ENCODE results near the gene BTN3A1.
"Not testable (repeated sequence)": the region's sequence is repeated elsewhere in the genome, so short reads cannot be mapped to it uniquely, and the experiment has no call there.

Gene BTN3A1

DNA sequence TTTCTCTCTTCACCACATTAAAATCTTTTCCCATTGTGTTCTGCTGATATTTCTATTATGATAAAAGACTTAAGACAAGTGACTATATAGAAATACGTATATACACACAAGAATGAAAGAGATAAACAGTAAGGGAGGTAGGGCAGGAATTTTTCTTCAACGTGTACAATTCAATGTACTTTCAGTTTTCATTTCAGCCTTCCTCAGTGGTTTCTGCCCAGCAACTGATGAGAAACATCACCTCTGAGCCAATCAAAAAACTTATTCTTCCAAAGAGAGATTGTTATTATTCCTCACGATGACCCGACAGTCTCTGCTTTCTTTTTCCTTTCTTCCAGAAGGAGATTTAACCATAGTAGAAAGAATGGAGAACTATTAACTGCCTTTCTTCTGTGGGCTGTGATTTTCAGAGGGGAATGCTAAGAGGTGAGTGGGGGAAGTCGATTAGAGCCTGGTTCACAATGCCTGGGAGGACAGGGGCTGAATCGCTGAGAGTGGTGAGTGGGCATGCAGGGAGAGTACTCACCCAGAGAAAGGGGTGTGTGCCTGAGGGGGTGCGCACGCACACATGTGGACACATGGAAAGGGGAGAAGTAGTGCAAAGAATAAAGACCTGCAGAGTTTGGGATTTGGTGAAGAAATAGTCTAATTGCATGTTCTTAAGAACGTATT, at the start of gene BTN3A1:
TSS of gene BTN3A1 (plus strand) at position 289 of the 672 bp plus-strand sequence. CDS start 3,289 bp downstream, outside the sequence.
- peak; percentile 53 for DNase-seq (ENCODE audit: low read depth)

DNA sequence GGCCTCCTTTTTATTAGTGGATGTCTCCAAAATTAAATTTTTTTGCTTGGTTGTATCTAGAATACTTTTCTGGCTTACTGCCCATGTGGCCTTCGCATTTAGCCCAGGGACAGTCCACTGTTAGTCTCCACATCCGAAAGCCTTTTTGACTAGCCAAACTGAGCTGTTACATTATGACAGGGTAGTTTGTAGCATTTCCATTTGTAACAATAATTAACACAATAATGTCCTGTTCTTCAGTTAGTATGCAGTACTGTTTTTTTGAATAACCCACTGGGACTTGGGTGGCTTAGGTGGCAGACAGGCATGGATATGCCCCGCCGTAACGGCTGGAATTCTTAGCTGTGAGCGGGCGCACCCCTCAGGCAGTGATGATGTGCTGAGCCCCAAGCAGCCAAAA, 49.8 kb upstream of the BTN3A1 start:
- no peak for DNase-seq (ENCODE audit: low read depth)

DNA sequence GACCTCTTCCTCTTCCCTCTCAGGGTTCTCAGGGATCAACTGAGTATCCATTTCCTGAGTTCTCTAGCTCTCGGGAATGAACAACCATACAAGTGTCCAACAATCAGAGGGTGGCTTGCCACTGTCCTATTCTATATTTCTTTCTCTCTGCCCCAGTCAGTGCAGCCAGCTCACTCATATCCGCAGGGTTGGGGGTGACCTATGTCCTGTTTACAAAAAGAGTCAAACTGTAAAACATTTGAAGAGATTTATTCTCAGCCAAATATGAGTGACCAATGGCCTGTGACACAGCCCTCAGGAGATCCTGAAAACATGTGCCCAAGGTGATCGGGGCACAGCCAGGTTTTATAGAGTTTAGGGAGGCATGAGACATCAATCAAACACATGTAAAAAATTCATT, 47.9 kb upstream of the BTN3A1 start:
- no peak for DNase-seq (ENCODE audit: low read depth)

DNA sequence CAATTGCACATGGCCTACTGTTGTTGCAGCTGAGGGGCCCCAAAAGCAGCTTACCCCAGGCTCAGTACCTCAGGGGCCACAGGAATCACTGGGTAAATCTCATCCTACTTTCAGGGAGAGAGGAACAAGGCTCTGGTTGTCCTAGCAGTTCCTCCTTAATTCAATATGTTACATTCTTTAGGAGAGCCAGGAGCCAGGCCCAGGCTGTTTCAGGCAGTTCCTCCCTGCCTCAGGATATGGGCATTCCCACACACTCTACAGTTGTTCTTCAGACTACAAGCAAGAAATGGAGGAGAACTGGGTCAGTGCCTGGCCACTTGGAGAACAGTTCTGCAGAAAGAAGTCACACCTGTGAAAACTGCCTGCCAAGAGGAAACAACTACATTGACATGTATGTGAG, 46.7 kb upstream of the BTN3A1 start:
- no peak for DNase-seq (ENCODE audit: low read depth)

DNA sequence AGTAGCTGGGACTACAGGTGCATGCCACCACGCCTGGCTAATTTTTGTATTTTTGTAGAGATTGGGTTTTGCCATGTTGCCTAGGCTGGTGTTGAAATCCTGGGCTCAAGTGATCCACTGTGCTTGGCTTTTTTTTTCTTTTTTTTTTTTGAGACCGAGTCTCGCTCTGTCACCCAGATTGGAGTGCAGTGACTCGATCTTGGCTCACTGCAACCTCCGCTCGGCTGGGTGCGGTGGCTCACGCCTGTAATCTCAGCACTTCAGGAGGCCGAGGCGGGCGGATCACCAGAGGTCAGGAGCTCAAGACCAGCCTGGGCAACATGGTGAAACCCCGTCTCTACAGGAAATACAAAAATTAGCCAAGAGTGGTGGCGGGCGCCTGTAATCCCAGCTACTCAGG, 44.5 kb upstream of the BTN3A1 start:
- DNase-seq (ENCODE audit: low read depth) = not testable (repeated sequence)

DNA sequence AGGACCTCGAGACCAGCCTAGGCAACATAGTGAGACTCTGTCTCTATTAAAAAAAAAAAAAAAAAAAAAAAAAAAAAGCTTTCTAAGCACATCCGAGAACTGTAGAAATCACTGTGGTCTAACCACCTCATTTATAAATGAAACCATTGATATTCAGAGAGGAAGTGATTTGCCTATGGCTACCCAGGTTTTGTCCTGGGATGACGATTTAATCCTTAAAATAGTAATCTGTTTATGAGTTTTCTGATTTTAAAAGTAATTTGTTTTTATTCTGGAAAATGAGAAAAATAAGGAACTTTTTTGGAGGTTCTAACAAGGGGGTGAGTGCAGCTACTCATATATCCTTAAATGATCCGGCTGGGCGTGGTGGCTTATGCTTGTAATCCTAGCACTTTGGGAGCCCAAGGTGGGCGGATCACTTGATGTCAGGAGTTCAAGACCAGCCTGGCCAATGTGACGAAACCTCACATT, 43.5 kb upstream of the BTN3A1 start:
- no peak for DNase-seq (ENCODE audit: low read depth)

DNA sequence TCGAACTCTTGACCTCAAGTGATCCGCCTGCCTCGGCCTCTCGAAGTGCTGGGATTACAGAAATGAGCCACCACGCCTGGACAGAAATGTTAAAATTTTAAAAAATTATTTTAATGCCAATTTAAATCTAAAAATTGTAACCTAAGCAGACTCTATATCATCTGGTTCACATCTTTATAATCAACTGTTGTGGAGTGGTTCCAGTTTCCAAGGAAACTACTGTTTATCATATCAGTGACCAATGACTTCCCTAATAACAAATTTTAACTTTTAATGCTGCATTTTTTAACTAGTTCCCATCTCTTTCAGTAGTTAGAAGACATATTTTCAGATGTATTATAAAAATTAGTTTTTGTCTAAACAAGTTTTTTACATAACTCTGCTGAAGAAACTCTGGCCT, 42.3 kb upstream of the BTN3A1 start:
- no peak for DNase-seq (ENCODE audit: low read depth)

DNA sequence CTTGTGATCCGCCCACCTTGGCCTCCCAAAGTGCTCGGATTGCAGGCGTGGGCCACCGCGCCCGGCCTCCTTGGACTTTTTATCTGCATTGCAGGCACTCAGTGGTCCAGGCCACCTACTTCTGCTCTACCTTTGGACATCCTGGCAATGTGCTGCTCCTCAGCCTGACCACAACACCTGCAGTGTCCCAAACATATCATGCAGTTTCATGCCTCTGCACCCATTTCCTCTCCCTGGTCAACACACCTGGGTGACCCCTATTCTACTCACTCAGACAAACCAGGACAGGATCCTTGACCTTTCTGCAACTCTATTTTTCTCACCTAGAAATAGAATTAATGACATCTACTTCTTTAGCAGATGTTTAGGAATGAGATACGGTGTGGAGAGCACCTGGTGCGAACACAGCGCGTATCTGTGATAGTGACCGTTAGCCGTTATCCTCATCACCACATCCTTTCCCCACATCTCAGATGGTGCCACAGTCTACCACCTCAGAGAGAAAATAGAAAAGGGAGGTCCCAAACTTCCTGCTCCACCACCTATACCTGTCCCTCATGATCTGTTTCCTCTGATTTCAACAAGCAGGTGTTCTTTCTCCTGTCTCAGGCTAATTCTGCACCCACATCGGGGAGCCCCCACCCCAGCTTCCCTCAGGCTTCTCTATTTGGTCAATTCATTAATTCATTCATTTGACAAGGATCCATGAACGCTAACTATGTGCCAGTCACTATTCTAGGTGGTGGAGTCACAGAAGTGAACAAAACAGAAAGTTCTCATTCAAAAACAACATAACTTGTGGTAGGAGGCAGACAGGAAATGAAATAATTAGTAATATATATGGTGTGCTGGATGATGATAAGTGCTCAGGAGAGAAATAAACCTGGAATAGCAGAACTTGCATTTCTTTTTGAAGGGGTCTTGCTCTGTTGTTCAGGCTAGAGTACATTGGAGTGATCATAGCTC, 41.3 kb upstream of the BTN3A1 start:
- DNase-seq (ENCODE audit: low read depth) = no peak

DNA sequence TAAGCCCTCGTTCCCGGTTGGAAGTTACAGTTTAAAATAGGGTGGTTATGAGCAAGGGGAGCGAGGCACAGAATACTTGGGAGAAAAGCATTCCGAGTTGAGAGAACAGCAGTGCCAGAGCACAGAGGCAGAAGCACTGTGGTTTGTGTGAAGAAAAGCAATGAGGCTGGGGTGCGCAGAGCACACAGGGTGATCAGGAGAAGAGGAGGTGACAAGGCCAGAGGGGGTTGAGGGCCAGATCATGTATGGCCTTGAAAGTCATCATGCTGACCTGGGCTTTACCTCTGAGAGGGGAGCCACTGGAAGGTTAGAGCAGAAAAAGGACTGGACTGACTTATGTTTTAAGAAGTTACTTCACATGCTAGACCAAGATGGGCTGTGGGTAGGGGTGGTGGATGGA, 40.5 kb upstream of the BTN3A1 start:
- DNase-seq (ENCODE audit: low read depth) = no peak

DNA sequence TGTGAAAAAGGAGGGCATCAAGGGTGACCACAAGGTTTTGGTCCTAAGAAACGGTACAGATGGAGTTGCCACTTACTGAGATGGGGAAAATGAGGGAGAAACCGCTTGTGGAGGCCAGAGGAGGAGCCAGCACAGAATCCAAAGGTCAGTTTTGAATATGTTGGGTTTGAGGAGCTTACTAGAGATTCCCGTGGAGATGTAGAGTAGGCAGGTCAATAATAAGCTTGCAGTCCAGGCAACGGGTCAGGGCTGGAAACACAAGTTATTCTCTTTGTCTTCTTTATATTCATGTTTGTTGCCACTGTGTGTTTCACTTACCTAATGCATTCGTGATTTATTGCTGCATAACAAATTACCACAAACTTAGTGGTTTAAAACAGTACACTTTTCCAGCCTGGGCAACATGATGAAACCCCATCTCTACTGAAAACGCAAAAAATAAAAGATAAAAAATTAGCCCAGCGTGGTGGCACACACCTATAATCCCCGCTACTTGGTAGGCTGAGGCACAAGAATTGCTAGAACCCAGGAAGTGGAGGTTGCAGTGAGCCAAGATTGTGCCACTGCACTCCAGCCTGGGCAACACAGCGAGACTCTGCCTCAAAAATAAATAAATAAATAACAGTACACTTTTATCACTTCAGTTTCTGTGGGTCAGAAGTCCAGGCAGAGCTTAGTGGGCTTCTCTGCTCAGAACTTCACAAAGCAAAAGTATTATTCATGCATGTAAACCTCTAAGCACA, 39.8 kb upstream of the BTN3A1 start:
- no peak for DNase-seq (ENCODE audit: low read depth)

DNA sequence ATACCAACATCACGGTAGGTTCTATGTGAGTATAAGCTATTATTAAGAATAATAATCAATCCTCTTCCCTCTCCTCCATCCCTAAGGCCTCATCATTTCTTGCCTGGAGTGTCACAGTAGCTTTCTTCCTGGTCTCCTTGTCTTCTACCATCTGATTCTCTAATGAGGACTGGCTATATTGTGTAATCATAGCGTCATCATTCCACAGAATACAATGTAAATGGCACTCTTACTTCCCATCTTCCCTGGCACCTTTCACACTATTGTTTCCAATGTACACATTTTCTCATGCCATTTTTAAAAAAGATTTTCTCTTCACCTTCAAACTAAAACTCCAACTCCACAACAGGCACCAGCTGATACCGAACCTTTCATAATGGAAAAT, 39.2 kb upstream of the BTN3A1 start:
- DNase-seq (ENCODE audit: low read depth) = no peak

DNA sequence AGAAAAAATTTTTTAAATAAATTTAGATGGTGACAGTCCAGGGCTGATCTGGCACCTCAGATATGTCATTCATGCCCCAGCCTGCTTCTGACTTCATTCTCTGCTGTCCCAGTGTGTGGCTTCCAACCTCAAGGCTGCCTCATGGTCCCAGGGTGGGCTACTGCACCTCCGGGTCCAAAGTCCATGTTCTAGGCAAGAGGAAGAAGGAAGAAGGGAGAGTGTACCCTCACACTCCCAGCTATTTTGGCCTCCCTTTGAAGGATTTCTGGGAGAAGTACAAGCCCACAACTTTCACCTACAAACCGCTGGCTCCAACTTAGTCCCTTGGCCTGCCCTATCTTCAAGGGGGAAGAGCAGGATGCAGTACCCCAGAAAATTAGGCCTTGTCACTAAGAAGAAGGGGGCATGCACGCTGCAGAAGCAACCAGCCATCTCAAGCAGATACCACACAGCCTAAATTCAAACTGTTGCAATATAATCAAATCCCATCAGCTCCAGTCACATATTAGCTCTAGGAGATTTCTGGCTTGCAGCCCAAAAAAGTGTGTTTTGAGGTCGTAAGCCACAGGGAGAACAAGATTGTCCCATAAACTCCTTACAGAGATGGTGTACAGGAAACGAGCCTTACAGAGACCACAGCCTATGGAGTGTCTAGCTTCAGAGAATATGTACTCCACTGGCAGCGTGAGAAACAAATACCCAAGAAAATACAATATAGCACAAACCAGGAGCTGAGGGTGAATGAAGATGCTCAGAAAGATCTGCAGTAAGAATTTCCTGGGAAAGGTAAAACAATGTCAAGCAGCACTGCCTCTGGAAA, 38.0 kb upstream of the BTN3A1 start:
- DNase-seq (ENCODE audit: low read depth) = no peak

DNA sequence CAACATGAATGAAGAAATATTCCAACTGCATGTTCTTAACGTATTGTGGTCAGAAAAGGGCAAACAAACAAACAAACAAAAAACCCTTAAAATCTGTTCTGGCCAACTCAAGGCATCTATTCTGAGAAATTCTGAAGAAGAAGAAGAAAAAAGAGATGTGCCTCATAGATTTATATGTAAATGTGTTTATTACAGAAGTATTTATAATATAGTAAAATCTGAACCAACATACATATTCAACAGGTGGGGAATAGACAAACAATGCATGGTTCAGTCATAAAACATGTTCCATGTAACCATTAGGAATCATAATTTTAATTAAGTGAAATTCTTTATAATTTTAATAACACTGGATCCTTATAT, 36.5 kb upstream of the BTN3A1 start:
- DNase-seq (ENCODE audit: low read depth) = no peak

DNA sequence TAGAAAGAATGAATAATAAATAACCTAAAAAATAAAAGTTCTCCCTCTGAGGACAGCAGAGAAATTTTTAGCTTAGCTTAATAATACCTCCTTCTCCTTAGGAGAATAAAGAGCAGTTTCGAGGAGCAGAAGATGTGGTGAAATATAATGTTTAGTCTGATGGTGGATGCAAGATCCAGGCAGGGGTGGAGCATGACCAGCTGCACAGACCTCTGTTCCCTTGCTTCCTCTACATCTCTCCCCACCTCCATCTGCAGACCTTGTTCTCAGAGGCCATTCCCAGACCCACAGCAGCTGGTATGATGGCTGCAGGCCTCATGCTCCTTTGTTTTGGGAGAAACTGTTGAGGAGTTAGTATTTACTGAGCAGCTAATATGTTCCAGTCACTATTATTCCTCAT, 35.6 kb upstream of the BTN3A1 start:
- DNase-seq (ENCODE audit: low read depth) = no peak

DNA sequence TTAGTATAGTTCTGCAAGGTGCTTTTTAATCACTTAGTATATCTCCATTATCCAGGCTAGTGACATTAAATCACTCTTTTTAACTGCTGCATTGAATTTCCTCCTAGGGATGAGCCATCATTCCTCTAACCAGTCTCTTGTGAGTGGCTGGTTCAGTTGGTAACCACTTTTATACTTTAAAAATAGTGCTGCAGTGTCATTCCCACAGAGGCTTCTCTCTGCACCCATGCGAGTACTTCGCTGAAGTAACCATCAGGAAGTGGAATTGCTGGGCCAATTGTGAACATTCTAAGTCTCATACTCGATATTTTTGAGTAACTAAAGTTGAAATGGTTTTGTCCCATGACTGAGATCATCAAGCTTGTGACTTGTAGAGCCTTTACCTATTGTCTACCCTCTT, 35.0 kb upstream of the BTN3A1 start:
- no peak for DNase-seq (ENCODE audit: low read depth)

DNA sequence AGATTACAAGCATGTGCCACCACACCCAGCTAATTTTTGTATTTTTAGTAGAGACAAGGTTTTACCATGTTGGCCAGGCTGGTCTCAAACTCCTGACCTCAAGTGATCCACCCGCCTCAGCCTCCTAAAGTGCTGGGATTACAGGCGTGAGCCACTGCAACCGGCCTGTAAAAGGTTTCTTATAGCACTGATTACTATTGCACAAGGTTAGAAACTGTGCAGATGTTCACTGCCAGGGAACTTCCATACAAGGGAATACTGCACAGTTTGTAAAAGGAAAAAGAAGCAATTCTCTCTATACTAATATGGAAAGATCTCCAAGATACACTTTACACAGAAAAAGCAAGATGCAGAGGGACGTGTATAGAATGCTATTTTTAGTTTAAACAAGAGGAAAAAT, 30.3 kb upstream of the BTN3A1 start:
- not testable (repeated sequence) for DNase-seq (ENCODE audit: low read depth)

DNA sequence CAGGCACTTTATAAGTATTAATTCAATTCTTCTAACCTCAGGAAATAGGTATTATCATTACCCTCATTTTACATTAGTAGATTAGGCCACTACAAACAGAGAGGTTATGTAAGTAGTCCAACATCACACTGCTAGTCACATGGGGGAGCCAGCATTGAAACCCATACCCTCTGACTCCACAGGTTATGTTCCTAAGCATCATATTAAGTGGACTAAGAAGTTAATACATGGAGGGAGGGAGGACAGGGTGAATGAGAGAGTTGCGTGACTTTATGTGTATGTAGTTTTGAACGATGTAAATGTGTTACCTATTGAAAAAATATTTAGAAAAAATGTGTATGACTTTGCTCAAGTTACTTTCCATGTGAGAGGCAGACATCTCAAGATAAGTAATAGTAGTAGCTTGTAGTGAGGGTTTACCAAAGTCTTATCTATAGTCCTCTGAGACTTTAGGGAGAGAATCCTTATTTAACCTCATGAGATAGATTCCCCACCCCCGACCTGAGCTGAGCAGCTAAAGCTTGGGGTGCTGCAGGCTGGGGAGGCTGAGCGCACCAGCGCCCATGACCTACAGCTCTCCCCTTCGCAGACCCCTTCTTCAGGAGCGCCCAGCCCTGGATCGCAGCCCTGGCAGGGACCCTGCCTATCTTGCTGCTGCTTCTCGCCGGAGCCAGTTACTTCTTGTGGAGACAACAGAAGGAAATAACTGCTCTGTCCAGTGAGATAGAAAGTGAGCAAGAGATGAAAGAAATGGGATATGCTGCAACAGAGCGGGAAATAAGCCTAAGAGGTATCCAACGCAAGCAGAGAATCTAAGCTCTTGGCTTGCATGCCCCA, 29.5 kb upstream of the BTN3A1 start:
- DNase-seq (ENCODE audit: low read depth) = no peak

DNA sequence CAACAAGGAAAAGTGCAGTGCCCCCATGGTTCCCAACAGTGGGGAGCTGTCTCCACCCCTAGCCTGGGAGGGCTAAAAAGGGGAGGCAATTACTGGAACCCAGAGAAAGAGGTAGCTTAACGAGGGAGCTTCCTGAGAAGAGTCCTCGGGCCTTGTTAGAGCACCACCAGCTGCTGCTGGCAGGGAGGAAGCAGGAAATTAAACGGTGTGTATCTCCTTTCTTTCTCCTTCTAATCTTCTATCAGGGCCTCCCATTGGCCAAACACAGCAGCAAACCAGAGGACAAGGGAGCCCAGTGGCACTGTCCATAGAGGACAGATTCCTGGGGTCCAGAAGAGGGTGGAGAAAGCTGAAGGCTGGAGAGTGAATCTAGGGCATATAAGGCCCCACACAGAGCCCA, 26.8 kb upstream of the BTN3A1 start:
- no peak for DNase-seq (ENCODE audit: low read depth)

DNA sequence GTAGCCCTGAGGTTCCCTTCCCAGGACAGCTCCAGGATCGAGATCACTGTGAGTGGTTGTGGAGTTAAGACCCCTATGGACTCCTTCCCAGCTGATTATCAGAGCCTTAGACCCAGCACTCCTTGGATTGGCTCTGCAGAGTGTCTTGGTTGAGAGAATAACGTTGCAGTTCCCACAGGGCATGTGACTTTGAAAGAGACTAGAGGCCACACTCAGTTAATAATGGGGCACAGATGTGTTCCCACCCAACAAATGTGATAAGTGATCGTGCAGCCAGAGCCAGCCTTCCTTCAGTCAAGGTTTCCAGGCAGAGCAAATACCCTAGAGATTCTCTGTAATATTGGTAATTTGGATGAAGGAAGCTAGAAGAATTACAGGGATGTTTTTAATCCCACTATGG, 24.4 kb upstream of the BTN3A1 start:
- no peak for DNase-seq (ENCODE audit: low read depth)

DNA sequence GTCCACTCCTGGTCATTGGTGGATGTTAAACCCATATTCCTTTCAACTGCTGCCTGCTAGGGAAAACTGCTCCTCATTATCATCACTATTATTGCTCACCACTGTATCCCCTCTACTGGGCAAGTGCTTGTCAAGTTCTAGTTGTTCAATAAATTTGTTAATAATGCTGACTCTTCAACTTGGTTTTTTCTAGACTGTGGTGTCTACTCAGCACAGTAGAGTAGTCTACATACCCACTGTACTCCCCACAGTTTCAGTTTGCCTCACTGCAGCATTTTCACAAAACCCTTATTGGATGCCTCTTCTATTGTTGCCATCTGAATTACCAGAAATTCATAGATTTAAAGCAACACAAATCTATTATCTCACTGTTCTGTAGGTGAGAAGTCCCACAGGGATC, 23.9 kb upstream of the BTN3A1 start:
- DNase-seq (ENCODE audit: low read depth) = not testable (repeated sequence)

DNA sequence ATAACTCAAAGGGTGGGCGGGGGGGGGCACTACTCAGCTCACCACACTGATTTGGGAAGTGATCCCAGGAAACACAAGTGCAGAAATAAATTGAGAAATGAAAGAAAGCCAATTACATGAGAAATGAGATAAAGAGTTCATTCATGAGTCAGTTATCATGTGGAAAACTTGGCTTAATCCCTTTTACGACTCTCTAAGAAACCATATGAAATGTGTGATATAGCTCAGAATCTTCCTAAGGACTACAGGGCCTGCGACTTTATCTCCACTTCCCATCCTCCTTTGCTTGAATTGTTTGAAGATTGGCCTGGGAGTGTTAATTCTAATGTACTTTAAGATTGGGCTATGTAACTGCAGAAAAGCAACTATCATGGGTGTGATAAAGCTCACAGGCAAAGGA, 22.8 kb upstream of the BTN3A1 start:
- no peak for DNase-seq (ENCODE audit: low read depth)

Data from activated T-helper 9 cell treated with anti-CD3 and anti-CD28 coated beads, Interleukin-2, amount 50 U/mL, for 16 hours (primary cell).